HL-60 (cell line): ENCODE data around the gene PEX26.

ENCODE experiments used
- DNase-seq, 2 experiments: peaks; one replicate each; pipeline ENCODE4 v3.0.0-alpha.2; 2010 to 2020; ENCODE audit warnings: low read depth in 1 of 2, low spot score in 1 of 2
- H3K27ac ChIP-seq: fragments of 250-450 bp; sonication (Bioruptor Pico); replicated peaks from 2 replicates; pipeline ENCODE4 v1.5.1; 2020; ENCODE audit warnings: mild to moderate bottlenecking, moderate library complexity
- H3K27me3 ChIP-seq: fragments of 250-450 bp; sonication (Bioruptor Pico); 2 replicates; pipeline ENCODE4 v1.5.1; 2021; ENCODE audit warnings: mild to moderate bottlenecking, moderate library complexity; ENCODE audit not compliant: insufficient read depth, poor library complexity, severe bottlenecking
- H3K4me3 ChIP-seq: replicated peaks from 2 replicates; pipeline ENCODE4 v1.5.1; 2011; ENCODE audit warnings: mild to moderate bottlenecking, control low read depth, low read length; ENCODE audit not compliant: insufficient read depth
- CTCF ChIP-seq: IDR thresholded peaks from one replicate; pipeline ENCODE4 v1.5.1; 2011; ENCODE audit warnings: low read length, control low read depth, inconsistent platforms; ENCODE audit not compliant: insufficient read depth
- GABPA ChIP-seq: IDR thresholded peaks from 2 replicates; pipeline ENCODE4 v1.6.1; 2012; ENCODE audit warnings: low read depth
- POLR2AphosphoS5 ChIP-seq: IDR thresholded peaks from 2 replicates; pipeline ENCODE4 v1.6.1; 2012; ENCODE audit warnings: low read depth
- REST ChIP-seq: IDR thresholded peaks from 2 replicates; pipeline ENCODE4 v1.6.1; 2012; ENCODE audit warnings: low read depth; ENCODE audit not compliant: insufficient replicate concordance
- SPI1 ChIP-seq: IDR thresholded peaks from 2 replicates; pipeline ENCODE4 v1.6.1; 2012; ENCODE audit warnings: low read depth, mild to moderate bottlenecking, borderline replicate concordance

The PEX26 gene

GRCh38 chr22:18058371-18059093, 19.3 kb upstream of the PEX26 start:
- TF ChIP-seq SPI1, result no peak
- TF ChIP-seq GABPA, result no peak
- no peak for TF ChIP-seq POLR2AphosphoS5
- no peak for TF ChIP-seq REST
- no peak for TF ChIP-seq CTCF
- no peak for DNase-seq
- H3K4me3 ChIP-seq, result no peak overlapping the region
- H3K27ac ChIP-seq, result no peak overlapping the region
- H3K27me3 ChIP-seq, result peaks cover 2% of the 10 kb centered on the region

GRCh38 chr22:18059094-18059417, 18.7 kb upstream of the PEX26 start:
- no peak for DNase-seq
- H3K27ac ChIP-seq, result no peak overlapping the region
- no peak for TF ChIP-seq SPI1
- no peak for TF ChIP-seq CTCF
- TF ChIP-seq GABPA, result no peak
- no peak for TF ChIP-seq REST
- TF ChIP-seq POLR2AphosphoS5, result no peak
- peaks cover 2% of the 10 kb centered on the region for H3K27me3 ChIP-seq
- no peak overlapping the region for H3K4me3 ChIP-seq

GRCh38 chr22:18059473-18059872, 18.3 kb upstream of the PEX26 start:
- TF ChIP-seq REST, result no peak
- no peak for TF ChIP-seq GABPA
- no peak for TF ChIP-seq POLR2AphosphoS5
- TF ChIP-seq SPI1, result no peak
- no peak for TF ChIP-seq CTCF
- Histone ChIP-seq H3K27ac (no peak overlapping the region), H3K27me3 (peaks cover 2% of the 10 kb centered on the region), H3K4me3 (no peak overlapping the region)
- DNase-seq, result no peak
